Transverse colon (tissue), 4 donors: Measurements from ENCODE around the gene CYP46A1. TPM values are rescaled to one million over a fixed set of nuclear protein-coding genes. Genes with fewer than 3 reads are reported as not detected.

ENCODE experiments used
- DNase-seq: peaks from one replicate; pipeline ENCODE4 v3.0.0-alpha.2; 2019
- H3K27ac ChIP-seq, 4 donors: fragments of 200-600 bp; sonication (generic); 2 replicates each; pipeline ENCODE4 v1.5.1; 2016 to 2018; ENCODE audit warnings: inconsistent platforms in 4 of 4
- H3K27me3 ChIP-seq: fragments of 200-600 bp; sonication (generic); 2 replicates; pipeline ENCODE4 v1.5.1; 2017; ENCODE audit warnings: inconsistent platforms
- H3K36me3 ChIP-seq, 4 donors: fragments of 200-600 bp; sonication (generic); 2 replicates each; pipeline ENCODE4 v1.5.1; 2017 to 2019; ENCODE audit warnings: inconsistent platforms in 4 of 4
- H3K4me1 ChIP-seq, 4 donors: fragments of 200-600 bp; sonication (generic); 2 replicates each; pipeline ENCODE4 v1.5.1; 2017 to 2020; ENCODE audit warnings: inconsistent platforms in 4 of 4
- H3K4me3 ChIP-seq, 4 donors: fragments of 200-600 bp; sonication (generic); 1 replicate in 1 of 4; 2 replicates in 3 of 4; pipeline versions ENCODE4 v1.5.1 to v1.6.1; 2017 to 2019; ENCODE audit warnings: inconsistent platforms in 4 of 4
- H3K9me3 ChIP-seq, 2 donors: fragments of 200-600 bp; sonication (generic); 2 replicates each; pipeline ENCODE4 v1.5.1; 2017 to 2019; ENCODE audit warnings: inconsistent platforms in 2 of 2
- CTCF ChIP-seq, 5 experiments: fragments of 200-600 bp in 3 of 5; fragments of 450-650 bp in 2 of 5; sonication (generic) in 3 of 5; IDR thresholded peaks; 1 replicate in 2 of 5; 2 replicates in 3 of 5; pipeline ENCODE4 v1.5.1; 2016 to 2017; ENCODE audit warnings: antibody characterized with exemption in 5 of 5, inconsistent platforms in 3 of 5, mild to moderate bottlenecking in 2 of 5, moderate library complexity in 1 of 5
- EP300 ChIP-seq: sonication (generic); formaldehyde crosslinking; IDR thresholded peaks from one replicate; pipeline ENCODE4 v1.6.1; 2017; ENCODE audit warnings: antibody characterized with exemption, low read depth
- POLR2A ChIP-seq: fragments of 450-650 bp; IDR thresholded peaks from one replicate; pipeline ENCODE4 v1.6.1; 2016; ENCODE audit warnings: antibody characterized with exemption, mild to moderate bottlenecking, moderate library complexity
- POLR2AphosphoS5 ChIP-seq, 3 donors: sonication (generic); formaldehyde crosslinking; IDR thresholded peaks; one replicate each; pipeline ENCODE4 v1.6.1; 2016; ENCODE audit warnings: antibody characterized with exemption in 3 of 3
- whole genome bisulfite sequencing, 2 donors: methylation state at CpG; one replicate each; pipeline ENCODE4 v1.1.5; 2018; ENCODE audit warnings: low coverage in 1 of 2; 5-methylcytosine and 5-hydroxymethylcytosine counted together
- in situ Hi-C, 4 donors: fragments of 200-750 bp; cut with MboI; loops; one replicate each; pipeline versions ENCODE4 v1.15.0 to v1.15.1; 2017; ENCODE audit warnings: low sequenced_read_pairs in 3 of 4, low pct_ligation_motif_present in 1 of 4, low pct_unique_long_range_greater_than_20kb in 1 of 4
- intact Hi-C: fragments of 100-400 bp; cut with DNase I; formaldehyde crosslinking; loops from one replicate; pipeline ENCODE4 v1.15.1; 2023; ENCODE audit warnings: low total_unique reads
- total RNA-seq, 4 donors: library from RNA; depleted of rRNA; stranded (reverse); fragments of >200 nt; gene quantifications; one replicate each; pipeline ENCODE4 v1.1.0, GENCODE V29; 2016

The CYP46A1 gene
- total RNA-seq, 4 donors from 2014 or later, result 0.27 to 0.75 (median 0.52) TPM

GRCh38 chr14:99732436-99733210, 48.5 kb downstream of the CYP46A1 start:
- Histone ChIP-seq H3K27ac (no peak overlapping the region), H3K4me3 (no peak overlapping the region), H3K27me3 (peaks cover 24% of the 10 kb centered on the region), H3K9me3 (no peaks in the 10 kb centered on the region), H3K36me3 (no peaks in the 10 kb centered on the region), H3K4me1 (peaks cover 5 to 21% (median 15%) of the 10 kb centered on the region in 4 donors)
- WGBS, 2 donors, result 69% methylated on average over 20 of the region's 23 CpGs; no CpG with 5 or more reads in 1 of the 2 donors
- intact Hi-C loops, result loop anchor here (5.0 kb wide), 1 partner anchor 150 kb away; no protein-coding TSS in a partner anchor
- no peak for TF ChIP-seq POLR2A
- no peak for TF ChIP-seq CTCF (IDR thresholded peaks at IDR 0.05)
- TF ChIP-seq EP300, result no peak
- no peak for TF ChIP-seq POLR2AphosphoS5 (IDR thresholded peaks at IDR 0.05)
- DNase-seq, result peak; percentile 6
- in situ Hi-C loops, result loop anchor here in 1 of 4 donors (10.0 kb wide), 1 partner anchor 152 kb away; no protein-coding TSS in a partner anchor

- Histone ChIP-seq H3K36me3 (no peaks in the 10 kb centered on the region), H3K27ac (no peak overlapping the region), H3K4me3 (no peak overlapping the region), H3K9me3 (no peaks in the 10 kb centered on the region), H3K4me1 (peaks cover 5 to 23% (median 17%) of the 10 kb centered on the region in 4 donors), H3K27me3 (peaks cover 30% of the 10 kb centered on the region)
- in situ Hi-C loops, result loop anchor here in 1 of 4 donors (10.0 kb wide), 1 partner anchor 152 kb away; no protein-coding TSS in a partner anchor
- WGBS, 2 donors, result 74 to 76% methylated on average over 4 to 6 of the region's 6 CpGs
- no peak for DNase-seq
- intact Hi-C loops, result loop anchor here (5.0 kb wide), 1 partner anchor 149 kb away; no protein-coding TSS in a partner anchor
- TF ChIP-seq EP300 (no peak), POLR2A (no peak), POLR2AphosphoS5 (IDR thresholded peaks at IDR 0.05) (no peak), CTCF (IDR thresholded peaks at IDR 0.05) (no peak)
These were observed 49.1 kb downstream of the CYP46A1 start for GRCh38 chr14:99733211-99733539.

- H3K27ac ChIP-seq, result no peak overlapping the region
- H3K4me3 ChIP-seq, result no peak overlapping the region
- TF ChIP-seq POLR2A, result no peak
- no peak for TF ChIP-seq POLR2AphosphoS5 (IDR thresholded peaks at IDR 0.05)
- TF ChIP-seq EP300, result no peak
- TF ChIP-seq CTCF (IDR thresholded peaks at IDR 0.05), result no peak
- in situ Hi-C loops, result loop anchor here in 1 of 4 donors (10.0 kb wide), 1 partner anchor 151 kb away; no protein-coding TSS in a partner anchor
- H3K4me1 ChIP-seq, result peaks cover 5 to 26% (median 18%) of the 10 kb centered on the region in 4 donors
- 76% methylated on average over 22 of the region's 26 CpGs; no CpG with 5 or more reads in 1 of the 2 donors for WGBS, 2 donors
- DNase-seq, result peak; percentile 29
- no peaks in the 10 kb centered on the region for H3K36me3 ChIP-seq
- no peaks in the 10 kb centered on the region for H3K9me3 ChIP-seq
- intact Hi-C loops, result loop anchor here (5.0 kb wide), 1 partner anchor 149 kb away; no protein-coding TSS in a partner anchor
- peaks cover 36% of the 10 kb centered on the region for H3K27me3 ChIP-seq
These were observed 49.7 kb downstream of the CYP46A1 start for GRCh38 chr14:99733540-99734405.
